Thoracic aorta (tissue), 2 donors: ENCODE data around the gene TUBG2. TPM values are rescaled to one million over a fixed set of nuclear protein-coding genes. Genes with fewer than 3 reads are reported as not detected.
"Not testable (repeated sequence)": the region's sequence is repeated elsewhere in the genome, so short reads cannot be mapped to it uniquely, and the experiment has no call there.

Source experiments
- ATAC-seq: fragments of 150-250 bp; one replicate; pipeline ENCODE4 v1.8.0; 2017; ENCODE audit warnings: low read depth; ENCODE audit not compliant: insufficient number of reproducible peaks, low FRiP score
- DNase-seq: peaks from one replicate; pipeline ENCODE4 v3.0.0-alpha.2; 2020; ENCODE audit warnings: low spot score
- H3K27ac ChIP-seq, 2 donors: fragments of 200-600 bp; sonication (generic); 1 replicate in 1 of 2; 2 replicates in 1 of 2; pipeline ENCODE4 v1.5.1; 2016; ENCODE audit warnings: mild to moderate bottlenecking in 2 of 2, moderate library complexity in 2 of 2
- H3K27me3 ChIP-seq: fragments of 200-600 bp; sonication (generic); replicated peaks from 2 replicates; pipeline ENCODE4 v1.6.0; 2016; ENCODE audit warnings: mild to moderate bottlenecking; ENCODE audit not compliant: insufficient read depth
- H3K36me3 ChIP-seq: fragments of 200-600 bp; sonication (generic); one replicate; pipeline ENCODE4 v1.5.1; 2016
- H3K4me1 ChIP-seq, 2 donors: fragments of 200-600 bp; sonication (generic); 1 replicate in 1 of 2; 2 replicates in 1 of 2; pipeline versions ENCODE4 v1.5.1 to v1.6.0; 2016; ENCODE audit warnings: low read depth in 2 of 2, mild to moderate bottlenecking in 1 of 2; ENCODE audit not compliant: control insufficient read depth in 1 of 2
- H3K4me3 ChIP-seq: fragments of 200-600 bp; sonication (generic); 2 replicates; pipeline ENCODE4 v1.5.1; 2016; ENCODE audit warnings: mild to moderate bottlenecking
- H3K9me3 ChIP-seq: fragments of 200-600 bp; sonication (generic); 2 replicates; pipeline ENCODE4 v1.5.1; 2016
- CTCF ChIP-seq: fragments of 200-600 bp; sonication (generic); IDR thresholded peaks from one replicate; pipeline ENCODE4 v1.5.1; 2019; ENCODE audit warnings: antibody characterized with exemption
- total RNA-seq, 2 donors: library from RNA; depleted of rRNA; stranded (reverse); fragments of >200 nt; gene quantifications; one replicate each; pipeline versions ENCODE4 v1.1.0 to v1.2.3, GENCODE V29; 2016

TUBG2 gene
- 10 to 100 TPM; 47.2 to 49.0 TPM for total RNA-seq

GRCh38 chr17:42659079-42659931 lies at the start of gene TUBG2:
Gene TUBG2, plus strand, starts transcription at chr17:42659284. Its CDS starts 220 bp downstream, at chr17:42659504.
- no peaks in the 10 kb centered on the region for H3K9me3 ChIP-seq
- peak within 1 kb of the TSS; percentile 88 for H3K4me3 ChIP-seq
- peak within 1 kb of the TSS; percentile 87 for H3K27ac ChIP-seq
- DNase-seq = no peak
- H3K36me3 ChIP-seq = peaks cover 5% of the 10 kb centered on the region
- no peak for TF ChIP-seq CTCF
- H3K27me3 ChIP-seq = no peaks in the 10 kb centered on the region
- peak; percentile 57 for ATAC-seq
- H3K4me1 ChIP-seq = peaks cover 13 to 21% of the 10 kb centered on the region in 2 donors

GRCh38 chr17:42609814-42610801 lies 49.0 kb upstream of the TUBG2 start:
- Histone ChIP-seq H3K4me1 (peaks cover 18 to 34% of the 10 kb centered on the region in 2 donors), H3K4me3 (peak overlapping the region; percentile 82), H3K36me3 (peaks cover 23% of the 10 kb centered on the region), H3K27ac (peak overlapping the region; percentile 67 to 82)
- not testable (repeated sequence) for H3K9me3 ChIP-seq, H3K27me3 ChIP-seq, DNase-seq
- ATAC-seq = peak; percentile 9

- Histone ChIP-seq H3K4me3 (no peak overlapping the region), H3K27me3 (no peaks in the 10 kb centered on the region), H3K36me3 (peaks cover 25% of the 10 kb centered on the region), H3K27ac (no peak overlapping the region), H3K9me3 (no peaks in the 10 kb centered on the region), H3K4me1 (peaks cover 11 to 15% of the 10 kb centered on the region in 2 donors)
- ATAC-seq (no peak), DNase-seq (no peak)
- TF ChIP-seq CTCF = no peak
Measured at GRCh38 chr17:42612013-42612412, 47.1 kb upstream of the TUBG2 start.

GRCh38 chr17:42613699-42614295 lies 45.3 kb upstream of the TUBG2 start:
- ATAC-seq = no peak
- Histone ChIP-seq H3K9me3 (no peaks in the 10 kb centered on the region), H3K27me3 (no peaks in the 10 kb centered on the region), H3K27ac (no peak overlapping the region), H3K4me1 (peaks cover 7 to 10% of the 10 kb centered on the region in 2 donors), H3K4me3 (no peak overlapping the region), H3K36me3 (peaks cover 25% of the 10 kb centered on the region)
- no peak for TF ChIP-seq CTCF
- DNase-seq = no peak

- Histone ChIP-seq H3K36me3 (peaks cover 20% of the 10 kb centered on the region), H3K4me1 (peaks cover 7 to 10% of the 10 kb centered on the region in 2 donors), H3K27ac (no peak overlapping the region), H3K4me3 (no peak overlapping the region), H3K27me3 (no peaks in the 10 kb centered on the region), H3K9me3 (no peaks in the 10 kb centered on the region)
- no peak for TF ChIP-seq CTCF
- DNase-seq (no peak), ATAC-seq (no peak)
Measured at GRCh38 chr17:42617956-42618431, 41.1 kb upstream of the TUBG2 start.
